HG02759 (cell line): Measurements from ENCODE around the gene TBL1X.

ENCODE experiments used
- ATAC-seq: cut with Tn5 transposase; IDR thresholded peaks from one replicate; pipeline ENCODE4 v1.9.1; 2021; ENCODE audit warnings: mild to moderate bottlenecking, moderate library complexity; ENCODE audit not compliant: unreplicated experiment

TBL1X gene

DNA sequence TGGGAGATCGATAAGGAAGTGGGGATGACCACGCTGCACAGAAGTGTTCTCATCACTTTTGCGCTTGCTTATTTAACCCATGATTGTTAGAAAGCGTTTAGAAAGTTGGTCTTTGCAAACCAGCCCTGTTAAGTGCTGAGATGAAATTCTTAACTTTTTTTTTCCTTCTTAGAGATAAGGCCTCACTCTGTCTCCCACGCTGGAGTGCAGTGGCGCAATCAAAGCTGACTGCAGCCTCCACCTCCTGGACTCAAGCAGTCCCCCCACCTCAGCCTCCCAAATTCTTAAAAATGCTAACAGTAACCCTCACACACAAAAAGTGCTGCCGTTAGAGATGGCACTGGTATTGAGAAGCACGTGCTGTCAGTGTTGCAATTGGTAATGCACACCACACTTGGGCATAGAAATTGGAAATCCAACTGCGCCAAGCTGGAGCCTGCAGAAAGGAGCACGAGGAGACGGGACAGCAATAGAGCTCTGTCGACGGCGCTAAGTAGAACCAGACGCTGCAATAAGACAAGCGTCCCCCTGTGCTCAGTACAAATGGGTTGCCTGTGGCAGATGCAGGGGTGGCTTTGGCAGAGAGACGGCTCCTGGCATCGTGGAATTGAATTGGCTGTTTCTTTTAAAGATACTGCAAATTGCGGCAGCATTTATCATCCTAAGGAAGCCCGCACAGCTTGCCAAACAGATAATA, 113.4 kb downstream of the TBL1X start:
- no peak for ATAC-seq

DNA sequence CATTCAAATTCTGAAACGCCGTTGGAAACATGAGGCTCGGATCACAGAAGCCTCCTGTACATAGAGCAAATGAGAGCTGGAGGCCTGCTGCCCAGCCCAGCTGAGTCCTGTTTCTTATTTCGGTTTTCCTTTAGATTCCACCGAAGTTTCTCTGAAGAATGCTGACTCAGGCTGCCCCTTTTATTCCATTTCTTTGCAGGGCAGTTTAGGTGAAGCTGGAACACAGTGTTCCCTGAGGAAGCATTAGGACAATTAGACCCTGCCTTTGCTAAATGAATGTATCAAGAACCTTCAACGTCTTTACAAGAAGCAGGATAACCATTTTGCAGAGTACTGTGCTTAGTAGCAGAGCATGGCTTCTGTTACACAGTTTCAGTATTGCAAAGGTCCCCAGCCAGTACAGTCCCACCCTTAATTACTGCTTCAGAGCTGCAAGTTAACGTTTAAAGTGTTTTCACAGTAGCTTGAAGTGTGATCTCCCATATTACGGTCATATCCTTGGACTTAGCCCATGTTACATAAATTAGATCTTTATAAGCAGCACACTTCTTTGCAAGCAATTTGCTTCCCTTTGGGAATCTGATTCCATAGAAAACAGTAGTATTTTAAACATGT, 117.0 kb downstream of the TBL1X start:
- no peak for ATAC-seq

DNA sequence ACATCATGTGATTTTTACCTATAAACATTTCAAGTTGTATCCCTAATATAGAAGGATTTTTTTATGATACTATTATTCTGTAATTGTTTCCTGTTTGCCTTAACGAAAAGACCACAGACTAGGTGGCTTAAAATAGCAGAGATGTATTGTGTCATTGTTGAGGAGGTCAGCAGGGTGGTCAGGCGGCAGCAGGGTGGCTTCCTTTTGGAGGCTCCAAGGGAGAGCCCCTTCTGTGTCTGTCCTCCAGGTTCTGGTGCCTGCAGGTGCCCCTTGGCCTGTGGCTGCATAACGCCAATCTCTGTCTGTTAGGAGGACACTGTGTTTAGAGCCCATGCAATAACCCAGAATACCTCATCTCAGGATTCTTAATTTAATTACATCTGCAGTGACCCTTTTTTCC, 118.1 kb downstream of the TBL1X start:
- no peak for ATAC-seq

GRCh38 chrX:9586992-9587392, 122.1 kb downstream of the TBL1X start:
- ATAC-seq = no peak

DNA sequence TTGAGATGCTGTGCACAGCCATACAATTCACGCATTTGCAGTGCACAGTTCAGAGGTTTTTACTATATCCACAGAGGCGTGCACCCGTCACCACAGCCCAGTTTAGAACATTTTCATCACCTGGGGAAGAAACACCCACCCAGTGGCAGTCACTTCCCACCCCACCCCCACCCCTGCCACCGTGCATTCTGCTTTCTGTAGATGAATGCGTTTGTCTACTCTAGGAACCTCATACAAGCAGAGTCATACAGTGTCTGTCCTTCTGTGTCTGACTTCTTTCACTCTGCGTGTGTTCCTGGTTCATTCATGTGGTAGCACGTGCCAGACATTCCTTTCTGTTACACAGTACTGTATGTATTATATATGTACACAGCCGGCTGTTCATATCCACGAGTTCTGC, 122.8 kb downstream of the TBL1X start:
- peak; percentile 73 for ATAC-seq

GRCh38 chrX:9591496-9591895, 126.6 kb downstream of the TBL1X start:
- ATAC-seq = no peak

- no peak for ATAC-seq
Observed at GRCh38 chrX:9593756-9594155, 128.9 kb downstream of the TBL1X start.

DNA sequence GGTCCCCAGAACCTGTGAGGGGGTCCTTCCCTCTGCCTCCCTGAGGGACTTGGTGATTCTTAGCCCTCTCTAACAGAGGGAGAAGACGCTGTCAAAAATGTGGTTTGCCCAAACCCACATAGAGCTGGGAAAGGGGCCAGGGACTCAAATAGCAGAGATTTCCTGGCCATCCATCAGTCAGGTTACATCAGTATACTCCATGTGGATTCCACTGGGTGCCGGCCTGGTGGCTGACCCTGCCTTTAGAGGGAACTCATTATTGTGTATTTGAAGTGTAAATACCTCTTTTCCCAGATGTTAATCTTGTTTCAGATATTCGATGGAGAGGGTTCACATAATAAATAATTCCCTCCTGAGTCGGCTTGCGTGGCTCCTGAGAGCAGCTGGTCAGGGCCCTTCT, 130.3 kb downstream of the TBL1X start:
- no peak for ATAC-seq

GRCh38 chrX:9596837-9597236, 132.0 kb downstream of the TBL1X start:
- no peak for ATAC-seq

DNA sequence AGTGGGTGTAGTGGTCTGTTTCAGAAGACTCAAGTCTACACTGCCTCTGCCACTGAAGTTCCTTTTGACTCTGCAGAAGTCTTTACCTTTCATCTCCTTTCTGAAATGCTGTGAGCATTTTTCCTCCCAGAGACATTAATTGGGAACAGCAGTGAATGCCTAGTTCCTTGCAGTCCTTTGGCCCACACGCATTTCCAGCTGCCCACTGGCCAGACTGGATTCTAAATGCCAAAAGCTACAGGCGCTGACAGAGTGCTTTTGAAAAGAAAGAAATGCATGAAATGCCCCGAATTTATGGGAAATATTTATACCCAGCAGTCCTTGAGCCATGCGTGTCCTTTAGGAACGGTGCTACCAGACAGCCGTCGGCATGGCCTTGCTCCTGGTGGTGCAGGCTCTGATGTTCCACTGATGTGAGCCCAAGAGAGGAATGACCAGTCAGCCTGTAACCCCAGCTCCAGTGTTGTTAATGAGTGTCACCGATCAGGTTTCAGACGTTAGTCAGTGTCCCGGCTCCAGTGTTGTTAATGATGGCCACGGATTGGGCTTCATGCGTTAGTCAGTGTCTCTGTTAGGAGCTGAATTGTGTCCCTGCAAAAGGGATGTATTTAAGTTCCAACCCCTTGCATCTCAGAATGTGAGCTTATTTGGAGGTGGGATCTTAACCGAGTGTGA, 132.6 kb downstream of the TBL1X start:
- no peak for ATAC-seq

GRCh38 chrX:9598344-9598743, 133.5 kb downstream of the TBL1X start:
- ATAC-seq = no peak

- no peak for ATAC-seq
Observed at GRCh38 chrX:9604111-9604907, 139.5 kb downstream of the TBL1X start.

DNA sequence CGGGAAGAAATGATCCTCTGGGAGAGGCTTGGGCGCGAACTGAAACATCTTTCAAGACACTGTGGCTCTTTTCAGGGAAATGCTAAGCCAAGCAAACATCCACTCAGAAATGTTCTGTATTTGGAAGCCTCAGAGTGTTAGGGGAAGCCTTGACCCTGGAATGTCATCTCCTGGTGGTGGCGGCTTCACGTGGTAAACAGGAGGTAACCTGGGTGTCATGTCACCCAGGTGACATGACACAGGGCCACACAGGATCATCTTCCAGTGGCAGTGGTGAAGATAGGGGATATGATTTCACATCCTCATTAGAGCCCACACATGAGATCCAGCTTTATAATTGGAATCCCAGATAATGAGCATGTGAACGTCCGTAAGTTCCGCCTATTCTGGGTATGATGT, 140.0 kb downstream of the TBL1X start:
- ATAC-seq = no peak

- peak; percentile 58 for ATAC-seq
Observed at GRCh38 chrX:9605484-9605883, 140.6 kb downstream of the TBL1X start.

GRCh38 chrX:9606971-9607370, 142.1 kb downstream of the TBL1X start:
- no peak for ATAC-seq

DNA sequence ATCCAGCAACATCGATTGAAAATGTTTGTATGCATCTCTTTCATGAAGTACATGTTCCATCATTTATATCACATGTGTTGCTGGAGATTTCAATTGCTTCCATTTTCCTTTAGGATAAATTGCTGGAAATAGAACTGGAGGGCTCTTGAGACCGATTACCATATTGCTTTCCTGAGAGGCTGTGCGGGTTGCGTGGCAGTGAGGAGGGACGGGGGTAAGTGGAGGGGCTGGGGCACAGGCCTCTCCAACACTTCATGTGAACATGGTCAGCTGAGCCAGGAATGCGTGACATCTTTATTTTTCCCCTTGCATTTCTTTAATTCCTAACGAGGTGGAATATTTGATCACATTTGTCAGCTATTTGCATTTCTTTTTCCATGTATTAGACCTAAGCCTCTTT, 144.6 kb downstream of the TBL1X start:
- ATAC-seq = no peak

DNA sequence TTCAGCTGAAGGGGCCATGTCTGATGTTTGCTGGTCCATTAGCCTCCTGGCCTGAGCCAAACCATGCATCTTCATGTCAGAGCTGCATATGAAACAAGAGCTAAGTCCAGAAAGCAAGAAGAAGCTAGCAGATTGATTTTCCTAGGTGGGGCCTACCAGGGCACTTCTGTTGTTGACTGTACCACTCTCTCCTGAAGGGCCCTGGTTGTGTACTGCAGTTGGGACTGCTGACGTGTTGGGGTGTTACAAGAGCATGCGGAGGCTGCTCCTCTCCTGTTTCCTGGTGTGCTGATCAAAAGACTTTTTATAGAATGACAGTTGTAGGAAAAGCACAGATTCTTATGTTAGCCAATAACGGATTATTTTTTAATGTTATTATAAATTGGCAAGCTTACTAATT, 145.1 kb downstream of the TBL1X start:
- ATAC-seq = no peak

- no peak for ATAC-seq
Observed at GRCh38 chrX:9610771-9611392, 146.0 kb downstream of the TBL1X start.

- ATAC-seq = peak; percentile 85
Observed at GRCh38 chrX:9611436-9612145, 146.7 kb downstream of the TBL1X start.

GRCh38 chrX:9612146-9612505, 147.3 kb downstream of the TBL1X start:
- ATAC-seq = no peak

- no peak for ATAC-seq
Observed at GRCh38 chrX:9614016-9614415, 149.2 kb downstream of the TBL1X start.
